ENCODE results near the gene PTDSS2.

The PTDSS2 gene

DNA sequence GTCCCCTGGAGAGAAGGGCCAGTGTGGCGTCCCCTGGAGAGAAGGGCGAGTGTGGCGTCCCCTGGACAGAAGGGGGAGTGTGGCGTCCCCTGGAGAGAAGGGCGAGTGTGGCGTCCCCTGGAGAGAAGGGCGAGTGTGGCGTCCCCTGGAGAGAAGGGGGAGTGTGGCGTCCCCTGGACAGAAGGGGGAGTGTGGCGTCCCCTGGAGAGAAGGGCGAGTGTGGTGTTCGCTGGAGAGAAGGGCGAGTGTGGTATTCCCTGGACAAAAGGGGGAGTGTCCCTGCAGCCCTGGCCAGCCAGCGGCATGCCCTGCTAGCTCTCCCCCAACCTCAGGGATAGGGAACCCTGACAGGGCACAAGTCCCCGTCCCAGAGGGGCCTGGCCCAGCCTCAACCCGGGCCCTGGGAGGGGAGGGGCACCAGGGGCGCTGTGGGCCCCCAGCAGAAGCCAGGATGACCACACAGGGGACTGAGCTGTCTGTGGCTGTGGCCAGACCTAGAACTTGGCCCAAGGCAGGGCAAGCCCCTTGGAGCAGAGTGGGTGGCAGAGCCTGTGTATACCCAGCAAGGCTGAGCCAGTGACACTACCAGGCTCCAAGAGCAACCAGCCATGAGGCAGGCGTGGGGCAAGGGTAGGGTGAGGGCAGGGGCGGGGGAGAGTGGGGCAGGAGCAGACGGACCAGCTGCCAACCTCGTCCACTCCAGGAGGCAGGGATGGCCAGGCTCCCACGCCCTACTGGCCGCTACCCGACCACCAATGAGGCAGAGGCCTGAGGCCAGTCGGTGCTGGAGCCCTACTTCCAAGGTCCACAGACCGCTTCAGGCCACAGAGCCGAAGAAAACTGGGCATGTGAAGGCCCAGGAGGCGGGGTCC, 81.1 kb downstream of the PTDSS2 start:
- no peak for DNase-seq (ENCODE audit: low read depth)

DNA sequence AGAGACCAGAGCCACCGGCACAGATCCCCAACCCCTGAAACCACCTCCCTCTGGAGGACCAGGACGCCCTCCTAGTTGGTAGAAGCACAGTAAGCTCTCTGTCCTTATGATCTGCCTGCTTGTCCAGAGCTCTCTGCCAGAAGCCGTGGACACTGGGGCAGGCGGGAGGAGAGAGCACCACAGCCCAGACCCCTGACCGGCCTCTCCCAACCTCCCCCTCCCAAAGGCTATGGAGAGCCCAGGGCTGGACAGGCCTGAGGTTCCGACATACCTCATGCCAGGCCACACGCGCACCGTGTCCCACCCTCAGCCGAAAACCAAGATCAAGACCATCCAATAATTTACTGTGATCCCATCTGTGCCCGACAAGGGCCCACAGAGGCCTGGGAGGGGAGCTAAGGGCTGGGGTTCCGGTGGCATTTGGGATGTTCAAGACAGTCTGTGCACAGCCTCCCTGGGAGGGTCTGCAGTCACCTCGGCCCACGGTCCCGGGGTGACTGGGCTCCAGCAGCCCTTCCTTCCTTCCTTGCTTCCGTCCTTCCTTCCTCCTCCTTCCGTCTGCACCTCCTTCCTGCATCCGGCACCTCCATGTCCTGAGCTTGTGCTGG, 81.9 kb downstream of the PTDSS2 start:
- DNase-seq (ENCODE audit: low read depth): no peak

- no peak for DNase-seq (ENCODE audit: low read depth)
Observed at GRCh38 chr11:532527-532985, 82.5 kb downstream of the PTDSS2 start.

DNA sequence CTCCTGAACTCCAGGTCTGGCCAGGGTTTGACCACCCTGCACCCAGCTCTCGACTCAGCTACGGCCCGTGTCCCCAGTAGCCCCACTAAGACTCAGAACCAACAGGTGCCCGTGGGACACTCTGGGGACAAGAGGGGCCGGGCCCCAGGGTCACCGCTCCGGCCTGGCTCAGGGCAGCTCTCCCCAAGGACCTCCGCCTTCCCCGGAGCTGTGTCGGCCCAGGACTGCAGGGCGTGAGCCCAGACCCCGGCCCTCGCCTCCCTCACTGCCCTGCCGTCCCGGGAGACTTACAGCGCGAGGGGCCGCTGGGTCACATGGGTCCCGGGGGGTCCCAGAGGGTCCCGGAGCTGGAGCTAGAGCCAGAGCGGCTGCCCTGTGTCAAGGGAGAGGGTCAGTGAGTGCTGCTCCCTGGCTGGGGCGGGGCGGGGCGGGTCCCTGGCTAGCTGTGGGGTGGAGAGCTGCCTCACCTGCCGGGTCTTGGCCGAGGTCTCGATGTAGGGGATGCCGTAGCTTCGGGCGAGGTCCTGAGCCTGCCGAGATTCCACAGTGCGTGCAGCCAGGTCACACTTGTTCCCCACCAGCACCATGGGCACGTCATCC, 83.0 kb downstream of the PTDSS2 start:
- no peak for DNase-seq (ENCODE audit: low read depth)

DNA sequence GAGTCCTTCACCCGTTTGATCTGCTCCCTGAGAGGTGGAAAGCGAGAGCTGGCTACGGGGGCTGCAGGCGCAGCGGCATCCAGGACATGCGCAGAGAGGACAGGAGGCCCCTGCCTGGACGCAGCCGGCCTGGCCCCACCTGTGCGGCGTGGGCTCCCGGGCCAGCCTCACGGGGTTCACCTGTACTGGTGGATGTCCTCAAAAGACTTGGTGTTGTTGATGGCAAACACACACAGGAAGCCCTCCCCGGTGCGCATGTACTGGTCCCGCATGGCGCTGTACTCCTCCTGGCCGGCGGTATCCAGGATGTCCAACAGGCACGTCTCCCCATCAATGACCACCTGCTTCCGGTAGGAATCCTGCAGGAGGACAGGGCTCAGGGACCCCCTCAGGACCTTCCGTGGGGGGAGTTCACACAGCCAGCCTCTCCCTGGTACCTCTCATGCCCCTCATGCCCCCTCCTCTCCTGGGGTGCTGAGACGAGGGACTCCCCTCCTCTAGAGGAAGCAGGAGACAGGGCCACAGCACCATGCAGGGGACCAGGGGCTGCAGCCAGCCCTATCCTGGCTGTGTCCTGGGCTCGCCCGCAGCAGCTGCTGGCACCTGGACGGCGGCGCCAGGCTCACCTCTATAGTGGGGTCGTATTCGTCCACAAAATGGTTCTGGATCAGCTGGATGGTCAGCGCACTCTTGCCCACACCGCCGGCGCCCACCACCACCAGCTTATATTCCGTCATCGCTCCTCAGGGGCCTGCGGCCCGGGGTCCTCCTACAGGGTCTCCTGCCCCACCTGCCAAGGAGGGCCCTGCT, 83.7 kb downstream of the PTDSS2 start:
- no peak for DNase-seq (ENCODE audit: low read depth)

- no peak for DNase-seq (ENCODE audit: low read depth)
Observed at GRCh38 chr11:534396-535209, 84.5 kb downstream of the PTDSS2 start.

DNA sequence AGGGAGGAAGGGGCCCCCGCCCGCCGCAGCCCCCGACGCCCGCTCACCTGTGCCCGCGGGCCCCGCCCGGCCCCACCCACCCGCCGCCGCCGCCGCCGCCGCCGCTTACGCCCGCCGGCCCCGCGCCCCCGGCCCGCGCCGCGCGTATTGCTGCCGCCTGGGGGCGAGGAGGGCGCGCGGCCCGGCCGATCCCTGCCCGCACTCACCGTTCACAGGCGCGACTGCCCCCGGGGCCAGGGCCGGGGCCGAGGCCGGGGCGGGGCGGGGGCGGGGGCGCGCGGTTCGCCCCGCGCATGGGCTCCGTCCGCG, 85.1 kb downstream of the PTDSS2 start:
- DNase-seq (ENCODE audit: low read depth): no peak

DNA sequence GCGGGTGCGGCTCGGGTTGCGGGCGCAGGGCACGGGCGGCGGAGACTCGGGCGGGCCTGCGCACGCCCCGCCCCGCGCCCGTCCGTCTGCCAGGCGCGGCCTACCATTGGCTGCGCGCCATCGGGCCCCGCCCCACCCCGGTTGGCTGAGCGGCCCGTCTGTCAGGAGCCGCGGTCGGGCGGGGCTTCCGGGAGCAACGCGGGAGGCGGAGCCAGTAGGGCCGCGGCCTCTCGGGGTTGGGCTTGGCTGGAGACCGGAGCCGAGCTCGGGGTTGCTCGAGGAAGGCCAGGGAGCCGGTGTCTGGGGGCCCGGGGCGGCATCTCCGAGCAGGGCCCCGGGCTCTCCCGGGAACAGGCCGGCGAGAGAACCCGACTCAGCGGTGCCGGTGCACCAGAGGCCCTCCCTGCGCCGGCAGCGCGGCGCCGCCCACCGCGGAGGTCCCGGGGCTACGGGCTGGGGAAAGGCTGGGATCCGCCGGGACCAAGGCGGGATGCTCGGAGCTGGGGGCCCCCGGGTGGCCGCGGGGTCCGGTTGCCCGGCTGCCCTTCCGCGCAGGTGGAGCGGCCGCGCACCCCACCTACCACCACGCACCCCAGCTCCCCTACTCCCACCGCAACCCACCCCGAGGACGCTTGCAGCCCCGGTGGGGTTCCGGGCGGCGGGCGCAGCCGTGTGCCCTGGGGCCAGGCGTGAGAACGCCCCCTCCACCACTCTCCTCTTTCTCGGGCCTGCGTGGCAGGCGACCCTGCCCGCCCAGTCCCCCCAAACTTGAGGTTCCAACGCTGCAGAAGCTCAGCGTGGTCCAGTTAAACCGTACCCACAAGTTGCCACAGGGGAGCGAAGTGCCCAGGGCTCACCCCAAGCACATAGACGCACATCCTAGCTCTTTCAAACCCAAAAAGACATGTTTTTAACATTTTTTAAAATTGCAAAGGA, 85.7 kb downstream of the PTDSS2 start, which contains the start of gene HRAS:
HRAS (minus strand) TSS at position 58 of the 936 bp plus-strand sequence.
- DNase-seq (ENCODE audit: low read depth): peak; percentile 89

- peak; percentile 84 for DNase-seq (ENCODE audit: low read depth)
Observed at GRCh38 chr11:536841-537621, 87.0 kb downstream of the PTDSS2 start, which contains the start of gene LRRC56. Gene LRRC56 (plus strand): TSS chr11:537527. CDS start chr11:540685, 3,158 bp downstream.

GRCh38 chr11:537622-538430, 87.7 kb downstream of the PTDSS2 start:
- DNase-seq (ENCODE audit: low read depth): no peak

GRCh38 chr11:538431-539051, 88.5 kb downstream of the PTDSS2 start:
- no peak for DNase-seq (ENCODE audit: low read depth)

GRCh38 chr11:539971-540481, 89.9 kb downstream of the PTDSS2 start:
- DNase-seq (ENCODE audit: low read depth): no peak

All from stimulated activated CD8-positive, alpha-beta memory T cell treated with anti-CD3 and anti-CD28 coated beads, Interleukin-7, amount 100 ng/mL, for 24 hours (primary cell).